Endothelial cell of umbilical vein (primary cell): ENCODE results near the gene KRTAP1-1. TPM values are rescaled to one million over a fixed set of nuclear protein-coding genes. Genes with fewer than 3 reads are reported as not detected.

Experiments used
- BruUV-seq: library from RNA; stranded (reverse); fragments of 400-500 nt; replicated peaks from 2 replicates; lab custom pipeline; 2021; lab: Mats Ljungman, UMichigan
- CTCF ChIA-PET: fragments of 300-600, 350-600 bp; sonication (Branson Sonifier 250); formaldehyde crosslinking; loops from one replicate; lab custom pipeline; 2021; ENCODE audit warnings: antibody characterized with exemption, inconsistent platforms; lab: Charles Lee
- POLR2A ChIA-PET: fragments of 300-600, 350-600 bp; sonication (Branson Sonifier 250); formaldehyde crosslinking; loops from one replicate; lab custom pipeline; 2021; ENCODE audit warnings: antibody characterized with exemption, inconsistent platforms; lab: Charles Lee
- DNase-seq: peaks from one replicate; pipeline ENCODE4 v3.0.0-alpha.2; 2011; ENCODE audit warnings: low read depth, low spot score
- FAIRE-seq: peaks from 2 replicates; lab custom pipeline; 2011; peaks lifted over from hg19 to GRCh38; lab: Jason Lieb, UNC
- H2AFZ ChIP-seq: 2 replicates; pipeline ENCODE4 v1.6.0; 2012; ENCODE audit warnings: low read depth, low read length, control low read depth, inconsistent platforms
- H3K27ac ChIP-seq: 2 replicates; pipeline ENCODE4 v1.5.1; 2011; ENCODE audit warnings: low read depth, mild to moderate bottlenecking, control low read depth, low read length, moderate library complexity; ENCODE audit not compliant: insufficient read depth
- H3K27me3 ChIP-seq, 2 experiments: 2 replicates each; pipeline versions ENCODE4 v1.6.0 to v1.6.1; 2011; ENCODE audit warnings: low read length in 2 of 2, mixed read lengths in 1 of 2; ENCODE audit not compliant: control insufficient read depth in 2 of 2, insufficient read depth in 2 of 2
- H3K36me3 ChIP-seq, 2 experiments: 2 replicates in 1 of 2; 3 replicates in 1 of 2; pipeline ENCODE4 v1.5.1; 2011; ENCODE audit warnings: low read length in 2 of 2, mild to moderate bottlenecking in 1 of 2, moderate library complexity in 1 of 2; ENCODE audit not compliant: control insufficient read depth in 2 of 2, insufficient read depth in 2 of 2; ENCODE audit errors: extremely low read depth in 1 of 2
- H3K4me1 ChIP-seq: 3 replicates; pipeline ENCODE4 v1.5.1; 2011; ENCODE audit warnings: mild to moderate bottlenecking, low read length; ENCODE audit not compliant: control insufficient read depth, insufficient read depth; ENCODE audit errors: extremely low read depth
- H3K4me2 ChIP-seq: 2 replicates; pipeline ENCODE4 v1.6.1; 2011; ENCODE audit warnings: low read length, control low read depth, mixed read lengths; ENCODE audit not compliant: insufficient read depth
- H3K4me3 ChIP-seq, 3 experiments: fragments of 200-600 bp in 1 of 3; sonication (generic), shearing (Covaris generic) in 1 of 3; replicated peaks in 1 of 3; 2 replicates each; pipeline ENCODE4 v1.5.1; 2011 to 2016; ENCODE audit warnings: control low read depth in 3 of 3, low read length in 3 of 3, mild to moderate bottlenecking in 2 of 3, inconsistent platforms in 1 of 3, low read depth in 1 of 3, moderate library complexity in 1 of 3; ENCODE audit not compliant: insufficient read depth in 1 of 3
- H3K79me2 ChIP-seq: 2 replicates; pipeline ENCODE4 v1.6.0; 2012; ENCODE audit warnings: low read length, inconsistent platforms; ENCODE audit not compliant: control insufficient read depth, insufficient read depth
- H3K9ac ChIP-seq: replicated peaks from 2 replicates; pipeline ENCODE3; 2011; ENCODE audit warnings: low read length, control low read depth; ENCODE audit not compliant: insufficient read depth; ENCODE audit errors: extremely low read depth
- H3K9me1 ChIP-seq: replicated peaks from 3 replicates; pipeline ENCODE4 v1.6.0; 2011; ENCODE audit warnings: mild to moderate bottlenecking, low read length; ENCODE audit not compliant: control insufficient read depth, insufficient read depth; ENCODE audit errors: extremely low read depth
- H3K9me3 ChIP-seq: replicated peaks from 2 replicates; pipeline ENCODE4 v1.5.1; 2012; ENCODE audit warnings: low read length, inconsistent platforms; ENCODE audit not compliant: control insufficient read depth, insufficient read depth
- H4K20me1 ChIP-seq: replicated peaks from 2 replicates; pipeline ENCODE3; 2011; ENCODE audit warnings: mild to moderate bottlenecking, low read length; ENCODE audit not compliant: control insufficient read depth, insufficient read depth; ENCODE audit errors: extremely low read depth
- CTCF ChIP-seq, 2 donors: IDR thresholded peaks; 1 replicate in 1 of 2; 2 replicates in 1 of 2; pipeline ENCODE4 v1.5.1; 2011; ENCODE audit warnings: low read length in 2 of 2, mild to moderate bottlenecking in 2 of 2, moderate library complexity in 2 of 2, control low read depth in 1 of 2, inconsistent platforms in 1 of 2, low read depth in 1 of 2; ENCODE audit not compliant: insufficient read depth in 1 of 2; ENCODE audit errors: extremely low read depth in 1 of 2
- EZH2 ChIP-seq: IDR thresholded peaks from 2 replicates; pipeline ENCODE4 v1.6.1; 2012; ENCODE audit warnings: borderline replicate concordance, low read depth, mild to moderate bottlenecking, moderate library complexity, low read length, inconsistent platforms; ENCODE audit not compliant: severe bottlenecking
- FOS ChIP-seq: IDR thresholded peaks from 2 replicates; pipeline ENCODE4 v1.6.1; 2011; ENCODE audit warnings: mild to moderate bottlenecking, low read length, moderate library complexity, borderline replicate concordance; ENCODE audit not compliant: insufficient read depth
- GATA2 ChIP-seq: IDR thresholded peaks from 2 replicates; pipeline ENCODE4 v1.7.0; 2011; ENCODE audit warnings: low read depth, mild to moderate bottlenecking, moderate library complexity, mixed read lengths, low read length; ENCODE audit not compliant: insufficient read length, insufficient read depth
- JUN ChIP-seq: IDR thresholded peaks from 2 replicates; pipeline ENCODE4 v1.6.1; 2011; ENCODE audit warnings: borderline replicate concordance, low read depth; ENCODE audit not compliant: insufficient read length, insufficient read depth
- MAX ChIP-seq: IDR thresholded peaks from 2 replicates; pipeline ENCODE4 v1.6.1; 2011; ENCODE audit not compliant: insufficient read depth, insufficient read length
- MYC ChIP-seq: IDR thresholded peaks from one replicate; pipeline ENCODE4 v1.6.1; 2011; ENCODE audit warnings: mild to moderate bottlenecking, low read depth, low read length
- POLR2A ChIP-seq: IDR thresholded peaks from 2 replicates; pipeline ENCODE4 v1.6.1; 2012; ENCODE audit warnings: low read depth, mild to moderate bottlenecking, control low read depth, low read length
- POLR2AphosphoS5 ChIP-seq: IDR thresholded peaks from 2 replicates; pipeline ENCODE4 v1.6.1; 2012; ENCODE audit warnings: low read depth, mild to moderate bottlenecking, control low read depth, low read length, moderate library complexity; ENCODE audit not compliant: insufficient read depth
- dilution Hi-C: fragments of 300-500 bp; cut with MboI; formaldehyde crosslinking; loops from one replicate; pipeline ENCODE4 v1.15.0; 2019; ENCODE audit warnings: low sequenced_read_pairs; ENCODE audit not compliant: extremely low pct_ligation_motif_present
- intact Hi-C: fragments of 100-400 bp; cut with micrococcal nuclease; formaldehyde crosslinking; loops from one replicate; pipeline ENCODE4 v1.10.0; 2022
- polyA plus RNA-seq, 4 experiments: library from polyadenylated mRNA; depleted of rRNA in 3 of 4; stranded (reverse) in 3 of 4; unstranded in 1 of 4; fragments of >200 nt; gene quantifications; 2 replicates each; pipeline versions ENCODE4 v1.2.1 to v1.2.3, GENCODE V29; 2011 to 2012; ENCODE audit warnings: missing spikeins in 1 of 4
- total RNA-seq: library from RNA; stranded (reverse); gene quantifications from 2 replicates; pipeline ENCODE4 v1.2.3, GENCODE V29; 2021

Gene KRTAP1-1
- total and polyA plus RNA-seq, 2 donors (not counting 3 experiments of a cell fraction or from before 2014, with no cell fraction given) = not detected

GRCh38 chr17:41071606-41072360, 30.5 kb upstream of the KRTAP1-1 start:
- no peaks in the 10 kb centered on the region for H3K36me3 ChIP-seq
- no peaks in the 10 kb centered on the region for H3K27me3 ChIP-seq
- H3K9me1 ChIP-seq = no peaks in the 10 kb centered on the region
- FAIRE-seq (no peak), DNase-seq (no peak)
- no peak overlapping the region for H3K27ac ChIP-seq
- H3K79me2 ChIP-seq = no peaks in the 10 kb centered on the region
- TF ChIP-seq JUN (no peak), CTCF (IDR thresholded peaks at IDR 0.05; ENCODE audit: extremely low read depth in 1 of 2, insufficient read depth in 1 of 2, low read depth in 1 of 2, low read length in 2 of 2) (no peak), FOS (no peak), POLR2A (no peak), MYC (no peak), POLR2AphosphoS5 (no peak), MAX (no peak), GATA2 (no peak), EZH2 (no peak)
- no peak overlapping the region for H3K4me3 ChIP-seq
- no peak overlapping the region for H3K4me2 ChIP-seq
- H3K4me1 ChIP-seq = no peaks in the 10 kb centered on the region
- dilution Hi-C loops (no loop called here), intact Hi-C loops (no loop called here)
- POLR2A ChIA-PET = no interaction called here
- no peak overlapping the region for H3K9ac ChIP-seq
- CTCF ChIA-PET = no interaction called here
- H2AFZ ChIP-seq = no peak overlapping the region
- H3K9me3 ChIP-seq = no peaks in the 10 kb centered on the region
- H4K20me1 ChIP-seq = no peaks in the 10 kb centered on the region
- BruUV-seq = no TSS peak
